ENCODE results near the gene BRINP3.
"Not testable (repeated sequence)": the region's sequence is repeated elsewhere in the genome, so short reads cannot be mapped to it uniquely, and the experiment has no call there.

The BRINP3 gene

DNA sequence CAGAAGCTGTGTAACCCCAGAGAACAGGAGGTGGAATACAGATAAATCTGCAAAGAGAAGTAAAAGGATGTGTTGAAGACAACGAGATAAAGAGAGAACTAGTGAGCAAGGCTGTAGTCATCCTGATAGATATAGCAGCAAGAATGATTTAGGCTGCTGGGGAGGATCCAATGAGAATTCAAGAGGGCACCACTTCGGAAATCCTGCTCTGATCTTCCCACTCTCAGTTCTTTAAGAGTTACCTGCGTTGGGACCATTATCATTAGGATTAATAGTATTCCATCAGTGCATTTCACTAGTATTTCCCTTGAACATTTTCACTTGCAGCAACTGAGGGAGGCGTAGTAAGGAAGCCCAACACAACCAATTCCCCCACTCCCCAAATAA lies at the start of gene BRINP3:
BRINP3 (minus strand) TSS at position 103 of the 387 bp plus-strand sequence.
- no peak for DNase-seq (ENCODE audit: low spot score)

- no peak for DNase-seq (ENCODE audit: low spot score)
These were observed 33.9 kb upstream of the BRINP3 start for GRCh38 chr1:190511554-190511953.

DNA sequence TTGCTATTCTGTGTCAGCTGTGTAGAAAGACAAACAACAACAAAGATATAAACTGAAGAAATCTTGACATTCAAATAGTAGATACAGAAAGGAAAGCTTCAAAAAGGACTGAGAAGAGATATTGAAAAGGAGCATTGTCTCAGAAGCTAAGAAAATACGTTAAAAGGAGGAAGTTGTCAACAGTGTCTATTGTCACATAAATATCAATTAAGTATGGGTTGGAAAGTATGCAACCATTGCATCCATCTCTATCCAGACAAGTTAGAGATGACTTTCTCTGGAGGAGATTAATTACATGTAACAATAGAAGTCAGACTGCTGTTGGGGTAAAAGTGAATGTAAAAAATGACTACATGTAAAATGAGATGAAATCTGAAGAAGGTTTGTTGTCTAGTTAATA lies 29.7 kb upstream of the BRINP3 start:
- no peak for DNase-seq (ENCODE audit: low spot score)

GRCh38 chr1:190504539-190504938 lies 26.9 kb upstream of the BRINP3 start:
- DNase-seq (ENCODE audit: low spot score) = not testable (repeated sequence)

DNA sequence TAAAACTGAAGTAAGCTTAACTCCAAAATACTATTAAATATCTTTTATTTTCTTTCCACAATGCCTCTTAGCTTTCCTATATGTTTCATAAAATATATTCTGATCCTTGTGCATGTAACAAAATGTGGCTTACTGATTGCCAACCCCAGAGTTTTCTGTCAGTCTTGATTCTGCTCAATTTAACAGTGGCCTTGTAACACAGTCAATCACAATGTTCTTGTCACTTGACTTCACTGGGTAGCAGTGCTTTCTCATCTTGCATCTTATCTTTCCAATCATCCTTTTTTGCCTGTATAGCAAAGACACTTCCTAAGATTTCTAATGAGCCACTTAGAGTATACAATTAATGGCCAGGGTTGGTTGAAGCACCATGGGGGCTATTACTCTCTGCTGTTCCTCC lies 19.9 kb upstream of the BRINP3 start:
- DNase-seq (ENCODE audit: low spot score) = no peak

- no peak for DNase-seq (ENCODE audit: low spot score)
These were observed 16.8 kb upstream of the BRINP3 start for GRCh38 chr1:190494451-190494850.

DNA sequence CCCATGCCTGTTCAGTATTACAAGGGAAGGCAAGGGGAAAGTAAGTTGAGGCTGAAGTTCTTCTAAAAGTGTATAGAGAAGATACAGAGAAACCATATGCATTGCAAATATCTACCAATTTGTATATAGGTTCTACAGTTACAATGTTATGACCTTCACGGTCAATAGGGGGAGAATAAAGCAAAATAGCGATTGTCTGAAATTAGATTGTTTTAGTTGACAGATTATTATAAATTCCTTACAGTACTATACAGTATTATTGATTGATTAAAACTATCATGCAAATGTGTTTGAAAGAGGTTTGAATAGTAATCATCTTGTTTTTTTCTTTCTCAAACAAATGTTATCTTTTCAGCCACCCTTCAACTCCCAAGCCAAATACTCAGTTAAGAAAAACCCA lies 13.7 kb upstream of the BRINP3 start:
- no peak for DNase-seq (ENCODE audit: low spot score)

- DNase-seq (ENCODE audit: low spot score) = no peak
These were observed 6.4 kb upstream of the BRINP3 start for GRCh38 chr1:190484045-190484444.

DNA sequence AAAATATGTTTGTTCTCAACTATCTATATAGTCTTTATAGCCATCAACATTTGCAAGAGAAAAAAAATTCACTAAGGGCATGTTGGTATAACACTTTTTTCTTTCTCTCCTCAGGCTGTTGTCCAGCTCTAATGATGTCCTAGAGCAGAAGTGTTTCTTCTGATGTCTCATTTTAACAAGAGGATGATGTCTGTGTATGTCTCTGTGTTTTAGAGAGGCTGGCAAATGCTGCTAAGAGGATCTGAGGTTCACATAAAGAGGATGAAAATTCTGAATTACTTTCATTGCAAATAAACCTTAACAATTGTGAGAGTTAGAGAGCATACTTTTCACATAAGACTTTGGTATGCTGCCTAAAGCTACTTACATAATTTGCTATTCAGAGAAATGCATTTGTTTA lies 2.6 kb upstream of the BRINP3 start:
- DNase-seq (ENCODE audit: low spot score) = no peak

DNA sequence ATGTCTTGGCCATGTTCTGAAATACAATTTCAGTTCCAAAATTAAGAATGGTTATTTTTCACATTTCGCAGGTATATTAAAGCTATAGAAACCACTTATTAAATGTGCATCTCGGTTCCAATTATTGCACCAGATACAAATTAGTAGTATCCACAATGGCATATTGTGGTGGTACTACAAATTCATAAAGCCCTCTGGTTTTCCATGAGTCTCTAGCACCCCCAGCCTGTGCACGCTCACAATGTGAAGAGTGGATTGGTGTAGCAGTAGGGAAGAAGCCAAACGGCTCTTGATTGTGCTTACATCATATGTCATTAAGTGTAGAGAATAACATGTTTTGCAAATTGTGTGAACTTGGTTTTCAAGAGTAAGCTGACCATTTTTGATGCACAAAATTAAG lies 1.9 kb upstream of the BRINP3 start:
- DNase-seq (ENCODE audit: low spot score) = no peak

GRCh38 chr1:190479050-190479397 lies 1.4 kb upstream of the BRINP3 start:
- no peak for DNase-seq (ENCODE audit: low spot score)

DNA sequence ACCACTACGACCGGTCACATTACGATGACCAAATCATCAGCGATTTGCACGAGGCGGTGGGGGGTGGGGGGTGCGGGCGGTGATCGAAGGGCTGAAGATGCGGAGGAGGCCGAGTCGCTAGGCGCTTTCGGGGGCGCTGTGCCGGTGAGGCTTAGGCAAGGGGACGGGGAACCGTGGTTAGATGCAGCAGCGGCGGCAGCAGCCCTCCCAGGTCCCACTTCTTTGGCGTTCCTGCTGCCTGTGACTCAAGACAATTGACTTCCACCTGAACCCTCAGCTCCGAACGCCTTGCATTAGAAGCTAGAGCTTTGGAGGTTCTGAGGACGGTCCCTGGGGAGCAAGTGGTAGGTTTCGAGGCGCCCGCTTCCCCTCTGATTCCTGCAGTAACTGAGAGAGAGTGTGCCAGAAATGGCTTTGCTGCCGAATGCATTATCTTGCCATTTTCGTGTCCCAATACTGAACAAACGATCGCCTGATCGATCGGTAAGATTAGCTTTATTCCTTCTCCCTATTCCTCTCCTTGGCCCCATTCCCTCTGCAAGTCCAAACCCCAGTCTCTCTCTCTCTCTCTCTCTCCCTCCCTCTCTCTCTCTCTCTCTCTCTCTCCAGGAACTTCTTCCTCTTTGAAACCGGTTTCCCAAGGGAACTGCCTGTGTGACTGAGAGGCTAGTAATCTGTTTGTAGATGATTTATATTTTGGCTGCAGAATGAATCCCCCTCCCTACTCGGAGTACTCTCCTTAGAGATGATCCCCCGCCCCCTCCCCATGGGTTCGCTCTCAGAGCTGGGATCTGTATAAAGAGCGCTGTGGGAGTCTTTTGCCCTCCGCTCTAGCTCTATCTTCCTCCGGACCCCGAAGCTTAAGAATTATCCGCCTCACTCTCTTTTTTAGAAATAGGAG lies 735 bp upstream of the BRINP3 start:
- no peak for DNase-seq (ENCODE audit: low spot score)

- no peak for DNase-seq (ENCODE audit: low spot score)
These were observed 858 bp downstream of the BRINP3 start for GRCh38 chr1:190476806-190477205.

DNA sequence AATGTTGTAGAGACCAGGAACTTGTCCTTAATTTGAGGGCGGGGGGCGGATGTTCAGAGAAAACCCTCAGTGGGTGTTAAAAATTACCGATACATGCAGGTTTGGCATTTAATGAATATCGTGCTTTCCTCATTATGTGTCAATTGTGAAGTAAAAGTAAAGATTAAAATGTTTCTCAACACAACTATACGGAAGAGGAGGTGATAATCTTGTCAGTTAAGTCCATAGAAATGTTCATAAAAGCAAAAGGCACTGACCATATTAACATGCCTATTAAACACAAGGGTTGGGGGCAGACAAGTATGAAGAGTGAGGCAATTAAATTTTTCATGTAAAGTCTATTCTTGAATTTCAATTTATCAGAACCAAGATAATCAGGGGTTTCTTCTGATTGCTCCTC lies 1.3 kb downstream of the BRINP3 start:
- no peak for DNase-seq (ENCODE audit: low spot score)

DNA sequence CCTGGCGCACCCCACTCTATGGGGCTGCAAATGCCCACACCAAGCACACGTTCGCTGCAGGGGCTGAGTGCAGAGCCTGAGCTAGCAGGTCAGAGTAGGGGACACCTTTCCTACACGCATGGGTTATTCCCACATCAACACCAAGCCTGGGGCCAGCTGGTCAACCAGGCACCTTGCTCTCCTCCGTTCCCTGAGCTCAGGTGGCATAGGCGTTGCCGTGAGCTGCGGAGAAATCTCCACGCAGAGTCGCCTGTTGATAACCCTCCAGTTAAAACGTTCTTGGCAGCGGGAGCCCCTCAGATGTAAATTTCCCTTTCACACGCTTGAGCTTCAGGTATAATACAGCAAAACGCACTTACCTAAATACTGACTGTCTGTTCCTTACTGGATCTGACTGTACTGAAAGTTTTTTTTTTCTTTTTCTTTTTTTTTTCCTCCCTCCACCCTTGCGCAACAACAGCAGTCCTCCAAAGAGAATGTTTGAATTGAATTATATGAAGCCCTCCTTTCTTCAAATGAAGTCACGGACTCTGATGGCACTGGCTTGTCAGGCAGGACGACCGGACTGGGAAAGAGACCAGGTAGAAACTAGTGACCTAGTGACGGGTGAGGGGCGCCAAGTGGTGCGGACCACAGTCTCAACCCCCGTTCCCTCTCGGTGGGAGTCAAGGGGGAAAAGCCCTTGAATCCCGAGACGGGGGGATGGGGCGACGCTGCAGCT lies 2.1 kb downstream of the BRINP3 start:
- DNase-seq (ENCODE audit: low spot score) = no peak

DNA sequence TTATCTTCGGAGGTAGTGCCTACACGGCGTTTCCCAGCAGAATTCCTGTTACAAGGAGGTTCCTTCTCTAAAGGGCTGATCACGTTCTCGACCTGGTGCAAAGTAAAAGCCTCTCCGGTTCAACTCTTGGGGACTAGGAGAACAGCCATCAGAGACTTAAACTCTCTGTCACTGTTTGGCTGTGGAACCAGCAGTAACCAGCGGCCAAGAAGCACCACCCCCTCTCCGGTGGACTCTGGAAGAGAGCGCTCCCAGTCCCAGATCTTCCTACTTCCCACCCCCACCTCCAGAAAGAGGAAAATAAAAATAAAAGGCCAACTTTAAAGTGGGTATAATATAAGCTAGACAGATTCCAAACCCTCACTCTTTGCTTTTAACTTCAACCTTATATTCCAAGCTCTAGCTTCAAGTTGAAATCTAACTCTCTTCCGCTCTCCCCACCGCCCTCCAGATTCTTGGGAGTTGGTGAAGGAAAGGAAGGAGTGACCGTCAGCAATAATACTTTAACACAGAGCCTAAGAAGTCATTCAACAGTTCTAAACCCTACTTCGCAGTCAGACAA lies 2.9 kb downstream of the BRINP3 start:
- DNase-seq (ENCODE audit: low spot score) = no peak

GRCh38 chr1:190474010-190474409 lies 3.7 kb downstream of the BRINP3 start:
- DNase-seq (ENCODE audit: low spot score) = no peak

- DNase-seq (ENCODE audit: low spot score) = no peak
These were observed 5.2 kb downstream of the BRINP3 start for GRCh38 chr1:190472494-190472893.

- no peak for DNase-seq (ENCODE audit: low spot score)
These were observed 5.6 kb downstream of the BRINP3 start for GRCh38 chr1:190472042-190472441.

DNA sequence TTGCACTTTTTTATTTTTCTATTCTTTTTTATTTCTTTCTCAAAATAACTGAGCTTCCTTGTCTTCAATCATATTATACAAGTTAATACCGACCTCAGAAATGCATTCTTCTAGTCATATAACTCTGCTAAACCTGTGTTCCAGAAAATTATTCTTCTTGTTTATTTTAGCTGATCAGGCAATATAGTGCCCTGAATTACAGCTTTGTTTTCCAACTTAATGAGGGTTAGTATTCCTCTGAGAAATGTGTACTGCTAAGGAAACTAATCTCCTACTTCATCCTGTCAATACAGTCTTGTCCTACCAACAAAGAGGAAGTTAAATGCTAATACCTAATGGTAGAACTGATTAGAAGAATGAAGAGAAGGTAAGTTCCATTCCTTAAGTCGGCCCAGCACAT lies 13.0 kb downstream of the BRINP3 start:
- no peak for DNase-seq (ENCODE audit: low spot score)

DNA sequence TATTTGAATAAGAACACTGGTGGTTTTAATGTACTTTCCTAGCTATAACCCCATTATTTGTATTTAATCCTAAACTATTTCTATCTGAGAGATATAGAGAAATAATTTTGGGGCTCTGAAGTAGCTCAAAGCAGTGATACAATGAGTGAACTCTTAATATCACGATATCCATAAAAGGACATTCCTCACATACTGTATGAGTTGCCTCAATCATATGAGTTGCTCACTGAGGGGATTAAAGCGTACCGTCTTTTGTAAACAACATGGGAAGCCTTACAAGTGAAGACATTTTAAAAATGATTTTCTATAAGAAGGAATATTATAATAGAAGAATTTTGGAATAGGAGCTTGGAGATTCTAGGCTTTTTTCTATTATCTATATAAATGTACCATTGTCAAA lies 21.5 kb downstream of the BRINP3 start:
- no peak for DNase-seq (ENCODE audit: low spot score)

- no peak for DNase-seq (ENCODE audit: low spot score)
These were observed 22.0 kb downstream of the BRINP3 start for GRCh38 chr1:190455631-190456030.

DNA sequence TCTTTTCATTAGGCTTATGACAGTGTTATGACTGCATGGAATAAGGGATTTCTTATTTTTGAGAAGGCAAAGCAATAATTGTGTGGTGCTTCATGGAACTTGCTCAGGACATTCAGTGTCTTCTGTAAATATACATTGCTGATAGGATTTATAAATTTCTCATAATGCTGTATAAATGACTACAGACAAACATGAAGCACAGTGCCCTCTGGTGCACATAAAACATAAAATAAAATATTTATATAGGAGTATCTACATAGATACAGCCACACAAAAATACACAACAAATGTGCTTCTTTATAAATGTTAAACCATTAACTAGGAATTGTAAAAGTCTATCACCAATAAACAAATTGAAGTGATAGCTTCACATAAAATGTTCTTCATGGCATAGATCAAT lies 24.1 kb downstream of the BRINP3 start:
- no peak for DNase-seq (ENCODE audit: low spot score)

Measured in AG08395 (cell line).